GM19372 (cell line): ENCODE results near the gene CLCN6.

Experiments used
- ATAC-seq: cut with Tn5 transposase; IDR thresholded peaks from one replicate; pipeline ENCODE4 v1.9.1; 2021; ENCODE audit warnings: mild to moderate bottlenecking, low read depth, moderate library complexity; ENCODE audit not compliant: unreplicated experiment

CLCN6 gene

GRCh38 chr1:11823366-11824137 is 17.6 kb downstream of the CLCN6 start:
- ATAC-seq = no peak

- no peak for ATAC-seq
Observed at GRCh38 chr1:11825131-11825530, 19.1 kb downstream of the CLCN6 start.

GRCh38 chr1:11826946-11827345 is 21.0 kb downstream of the CLCN6 start:
- no peak for ATAC-seq

GRCh38 chr1:11828511-11828910 is 22.5 kb downstream of the CLCN6 start:
- no peak for ATAC-seq

DNA sequence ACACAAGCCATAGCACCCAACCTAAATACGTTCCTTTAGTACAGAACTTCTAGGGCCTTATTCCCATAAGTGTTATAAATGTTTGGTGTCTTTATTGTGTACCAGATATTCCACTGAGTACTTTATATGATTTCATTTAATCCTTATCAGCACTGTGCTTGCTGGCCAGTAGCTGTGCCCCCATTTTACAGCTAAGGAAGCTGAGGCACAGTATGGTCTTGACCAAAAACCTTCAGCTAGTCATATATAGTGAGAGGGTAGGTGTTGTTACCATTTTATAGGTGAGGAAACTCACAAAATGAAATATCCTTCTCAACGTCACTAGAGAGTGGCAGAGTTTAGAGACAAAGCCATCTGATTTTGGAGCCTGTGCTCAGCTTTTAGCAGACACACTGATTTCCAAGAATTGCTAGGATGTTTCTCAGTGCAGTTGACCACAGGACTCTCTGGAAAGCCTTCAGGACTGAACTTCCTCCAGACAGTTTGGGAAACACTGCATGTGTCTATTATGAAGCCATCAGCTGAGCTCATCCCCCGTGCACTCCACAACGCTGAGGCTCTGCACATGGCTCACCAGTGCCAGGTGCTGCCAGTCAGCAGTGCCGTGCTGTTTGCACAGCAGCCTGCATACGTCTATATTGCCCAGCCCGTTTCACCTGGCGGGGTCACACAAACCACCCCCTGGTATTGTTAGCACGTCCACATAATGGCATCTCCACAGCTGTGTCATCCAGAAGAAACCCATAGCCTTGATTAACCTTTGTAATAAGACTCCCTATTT is 26.1 kb downstream of the CLCN6 start:
- no peak for ATAC-seq

- no peak for ATAC-seq
Observed at GRCh38 chr1:11833497-11833896, 27.5 kb downstream of the CLCN6 start.

DNA sequence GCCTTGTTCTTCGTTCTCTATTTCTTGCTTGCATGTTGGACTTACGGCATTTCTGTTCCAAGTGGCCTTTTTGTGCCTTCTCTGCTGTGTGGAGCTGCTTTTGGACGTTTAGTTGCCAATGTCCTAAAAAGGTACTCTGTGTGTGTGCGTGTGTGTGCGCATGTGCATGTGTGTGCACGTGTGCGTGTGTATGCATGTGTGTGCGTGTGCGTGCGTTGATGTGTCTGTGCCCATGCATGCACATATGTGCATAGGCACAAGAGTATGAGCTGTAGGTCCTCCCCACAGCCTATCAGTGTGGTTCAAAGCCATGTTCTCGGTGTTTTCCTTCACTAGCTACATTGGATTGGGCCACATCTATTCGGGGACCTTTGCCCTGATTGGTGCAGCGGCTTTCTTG is 27.9 kb downstream of the CLCN6 start:
- no peak for ATAC-seq

DNA sequence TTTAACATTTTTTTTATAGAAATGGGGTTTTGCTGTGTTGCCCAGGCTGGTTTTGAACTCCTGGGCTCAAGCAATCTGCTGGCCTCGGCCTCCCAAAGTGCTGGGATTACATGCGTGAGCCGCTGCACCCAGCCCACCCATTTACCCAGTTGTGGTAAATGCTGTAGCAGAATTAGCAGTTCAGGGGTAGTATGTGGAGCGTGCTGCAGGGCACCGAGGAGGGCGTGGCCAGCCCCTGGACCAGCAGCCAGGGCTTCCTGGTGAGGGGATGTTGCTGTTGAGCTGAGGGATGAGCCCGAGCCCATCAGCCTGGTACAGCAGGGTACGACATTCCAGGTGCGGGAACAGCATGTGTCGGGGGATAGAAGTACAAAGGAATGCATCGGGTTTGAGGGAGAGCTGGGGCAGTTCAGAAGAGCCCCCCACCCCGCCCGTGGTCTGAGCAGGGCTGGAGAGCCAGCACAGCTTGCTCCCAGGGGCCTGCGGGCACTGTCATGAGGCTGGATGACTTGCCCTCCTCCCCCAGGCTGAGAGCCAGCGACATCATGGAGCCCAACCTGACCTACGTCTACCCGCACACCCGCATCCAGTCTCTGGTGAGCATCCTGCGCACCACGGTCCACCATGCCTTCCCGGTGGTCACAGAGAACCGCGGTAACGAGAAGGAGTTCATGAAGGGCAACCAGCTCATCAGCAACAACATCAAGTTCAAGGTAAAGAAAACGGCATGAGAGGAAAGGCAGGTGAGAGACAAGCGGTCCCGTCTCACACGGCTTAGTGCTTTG is 29.6 kb downstream of the CLCN6 start:
- no peak for ATAC-seq

GRCh38 chr1:11836955-11837766 is 31.2 kb downstream of the CLCN6 start:
- no peak for ATAC-seq

- ATAC-seq = no peak
Observed at GRCh38 chr1:11837767-11838348, 31.9 kb downstream of the CLCN6 start.

DNA sequence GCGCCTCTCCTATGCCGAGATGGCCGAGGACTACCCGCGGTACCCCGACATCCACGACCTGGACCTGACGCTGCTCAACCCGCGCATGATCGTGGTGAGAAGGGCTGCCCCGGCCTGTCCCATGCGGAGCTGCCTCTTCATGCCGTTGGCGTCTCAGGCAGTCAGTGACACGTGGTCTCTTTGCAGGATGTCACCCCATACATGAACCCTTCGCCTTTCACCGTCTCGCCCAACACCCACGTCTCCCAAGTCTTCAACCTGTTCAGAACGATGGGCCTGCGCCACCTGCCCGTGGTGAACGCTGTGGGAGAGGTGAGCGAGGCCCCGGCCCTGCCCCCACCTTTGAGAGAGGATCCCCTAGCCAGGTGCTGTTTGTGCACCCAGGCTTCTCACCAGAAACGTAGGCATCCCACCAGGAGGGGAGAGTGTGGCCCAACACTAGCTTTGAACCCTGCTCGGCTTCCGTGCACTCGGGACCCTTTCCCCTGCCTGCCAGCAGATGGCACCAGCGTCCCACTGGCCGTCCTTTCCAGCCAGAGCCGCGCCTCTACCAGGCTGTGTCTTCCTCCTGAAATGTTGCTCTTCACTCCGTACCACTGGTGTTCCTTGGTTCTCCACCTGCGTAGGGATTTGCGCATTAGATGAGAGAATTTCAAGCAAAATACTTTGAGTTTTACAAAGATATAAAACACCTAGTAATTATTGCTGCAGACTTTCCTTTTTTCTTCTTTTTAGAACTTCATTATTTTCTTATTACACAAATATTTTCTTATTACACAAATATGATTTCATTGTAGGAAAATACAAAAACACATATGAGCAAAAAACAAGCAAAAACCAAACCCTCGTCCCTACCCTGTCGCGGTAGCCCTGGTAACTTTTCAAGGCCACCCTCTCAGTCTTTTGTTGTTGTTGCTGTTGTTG is 32.6 kb downstream of the CLCN6 start:
- ATAC-seq = no peak

DNA sequence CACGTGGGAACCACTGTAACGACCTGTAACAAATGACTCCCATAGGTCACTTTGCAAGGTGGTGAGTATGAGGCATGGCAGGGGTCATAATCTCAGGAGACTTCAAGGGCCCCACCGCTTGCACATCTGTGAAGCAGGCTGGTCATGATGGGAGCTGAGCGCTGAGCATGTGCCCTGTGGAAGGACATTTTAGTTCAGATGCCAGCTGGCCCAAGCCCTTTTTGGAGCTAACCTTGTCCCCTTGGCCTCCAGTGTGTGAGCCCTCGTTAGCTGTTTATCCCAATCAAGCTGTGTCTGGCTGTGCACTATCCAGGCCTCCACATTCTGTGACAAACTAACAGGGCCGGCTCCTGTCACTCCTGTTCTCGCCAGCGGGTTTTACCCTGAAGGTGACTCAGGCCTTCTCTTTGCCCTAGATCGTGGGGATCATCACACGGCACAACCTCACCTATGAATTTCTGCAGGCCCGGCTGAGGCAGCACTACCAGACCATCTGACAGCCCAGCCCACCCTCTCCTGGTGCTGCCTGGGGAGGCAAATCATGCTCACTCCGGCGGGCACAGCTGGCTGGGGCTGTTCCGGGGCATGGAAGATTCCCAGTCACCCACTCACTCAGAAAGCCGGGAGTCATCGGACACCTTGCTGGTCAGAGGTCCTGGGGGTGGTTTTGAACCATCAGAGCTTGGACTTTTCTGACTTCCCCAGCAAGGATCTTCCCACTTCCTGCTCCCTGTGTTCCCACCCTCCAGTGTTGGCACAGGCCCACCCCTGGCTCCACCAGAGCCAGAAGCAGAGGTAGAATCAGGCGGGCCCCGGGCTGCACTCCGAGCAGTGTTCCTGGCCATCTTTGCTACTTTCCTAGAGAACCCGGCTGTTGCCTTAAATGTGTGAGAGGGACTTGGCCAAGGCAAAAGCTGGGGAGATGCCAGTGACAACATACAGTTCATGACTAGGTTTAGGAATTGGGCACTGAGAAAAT is 34.0 kb downstream of the CLCN6 start:
- no peak for ATAC-seq

DNA sequence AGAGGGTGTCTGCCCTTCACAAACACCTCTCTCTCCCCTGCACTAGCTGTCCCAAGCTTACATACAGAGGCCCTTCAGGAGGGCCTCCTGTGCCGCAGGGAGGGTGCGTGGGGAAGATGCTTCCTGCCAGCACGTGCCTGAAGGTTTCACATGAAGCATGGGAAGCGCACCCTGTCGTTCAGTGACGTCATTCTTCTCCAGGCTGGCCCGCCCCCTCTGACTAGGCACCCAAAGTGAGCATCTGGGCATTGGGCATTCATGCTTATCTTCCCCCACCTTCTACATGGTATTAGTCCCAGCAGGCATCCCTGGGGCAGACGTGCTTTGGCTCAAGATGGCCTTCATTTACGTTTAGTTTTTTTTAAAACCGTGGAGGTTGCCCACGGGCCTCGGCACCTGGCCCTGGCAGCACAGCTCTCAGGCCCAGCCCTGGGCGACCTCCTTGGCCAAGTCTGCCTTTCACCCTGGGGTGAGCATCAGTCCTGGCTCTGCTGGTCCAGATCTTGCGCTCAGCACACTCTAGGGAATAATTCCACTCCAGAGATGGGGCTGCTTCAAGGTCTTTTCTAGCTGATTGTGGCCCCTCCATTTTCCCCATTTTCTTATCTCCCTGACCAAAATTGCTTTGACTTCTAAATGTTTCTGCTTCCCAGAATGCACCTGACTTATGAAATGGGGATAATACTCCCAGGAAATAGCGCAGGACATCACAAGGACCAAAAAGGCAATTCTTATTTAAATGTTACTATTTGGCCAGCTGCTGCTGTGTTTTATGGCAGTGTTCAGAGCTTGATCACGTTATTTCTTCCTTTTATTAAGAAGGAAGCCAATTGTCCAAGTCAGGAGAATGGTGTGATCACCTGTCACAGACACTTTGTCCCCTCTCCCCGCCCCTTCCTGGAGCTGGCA is 35.5 kb downstream of the CLCN6 start:
- no peak for ATAC-seq

DNA sequence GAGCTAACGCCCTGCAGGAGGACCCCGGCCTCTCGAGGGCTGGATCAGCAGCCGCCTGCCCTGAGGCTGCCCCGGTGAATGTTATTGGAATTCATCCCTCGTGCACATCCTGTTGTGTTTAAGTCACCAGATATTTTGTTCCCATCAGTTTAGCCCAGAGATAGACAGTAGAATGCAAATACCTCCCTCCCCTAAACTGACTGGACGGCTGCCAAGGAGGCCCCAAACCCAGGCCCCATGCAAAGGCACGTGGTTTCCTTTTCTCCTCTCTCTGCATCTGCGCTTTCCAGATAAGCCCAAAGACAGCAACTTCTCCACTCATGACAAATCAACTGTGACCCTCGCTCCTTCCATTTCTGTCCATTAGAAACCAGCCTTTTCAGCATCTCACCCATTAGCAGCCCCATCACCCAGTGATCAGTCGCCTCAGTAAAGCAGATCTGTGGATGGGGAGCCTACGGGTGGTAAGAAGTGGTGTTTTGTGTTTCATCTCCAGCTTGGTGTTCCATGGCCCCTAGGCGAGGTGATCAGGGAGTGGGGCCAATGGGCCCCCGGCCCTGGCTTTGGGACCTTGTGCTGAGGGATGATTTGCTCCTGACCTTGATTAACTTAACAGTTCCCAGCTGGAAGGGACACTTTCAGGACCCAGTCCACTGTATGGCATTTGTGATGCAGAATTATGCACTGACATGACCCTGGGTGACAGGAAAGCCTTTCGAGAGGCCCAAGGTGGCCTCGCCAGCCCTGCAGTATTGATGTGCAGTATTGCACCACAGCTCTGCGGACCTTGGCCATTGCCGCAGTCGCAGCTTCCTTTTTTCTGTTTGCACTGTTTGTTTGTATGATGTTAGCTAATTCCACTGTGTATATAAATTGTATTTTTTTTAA is 36.4 kb downstream of the CLCN6 start:
- no peak for ATAC-seq

DNA sequence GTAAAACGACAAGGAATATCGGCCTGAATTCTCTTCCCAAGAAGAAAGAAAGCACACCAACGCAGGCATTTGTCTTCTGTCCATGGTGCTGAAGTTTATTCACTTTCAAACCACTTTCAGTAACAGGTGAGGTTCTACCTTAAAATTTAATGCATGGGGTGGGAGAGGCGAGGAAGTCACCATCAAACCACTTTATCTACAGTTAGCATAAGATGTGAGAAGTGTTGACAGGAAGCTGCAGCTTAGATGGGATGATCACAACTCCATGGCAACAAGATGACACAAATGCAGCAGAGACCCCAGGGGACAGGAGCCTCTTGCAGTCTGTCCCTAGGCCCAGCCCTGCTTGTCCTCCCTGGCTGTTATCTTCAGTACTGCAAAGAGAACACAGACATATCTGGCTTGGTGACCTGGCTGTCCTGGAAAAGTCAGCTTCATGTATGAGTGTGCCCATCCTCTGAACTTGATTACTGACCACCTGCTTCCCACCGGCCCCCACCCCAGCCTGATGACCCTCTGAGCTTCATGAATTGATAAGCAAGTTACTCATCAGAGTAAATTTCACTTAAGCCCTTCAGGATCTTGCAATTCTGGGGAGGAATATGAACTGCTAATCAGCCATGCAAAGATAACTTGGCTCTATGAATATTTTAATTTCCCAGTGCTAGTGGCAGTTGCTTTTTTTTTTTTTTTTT is 39.8 kb downstream of the CLCN6 start:
- ATAC-seq = no peak
